MM.1S (cell line): ENCODE results near the gene RPTOR.

Experiments
- CTCF ChIP-seq: fragments of 300-600 bp; sonication (generic); IDR thresholded peaks from 2 replicates; pipeline ENCODE4 v1.5.1; 2016; ENCODE audit warnings: antibody characterized with exemption, low read length, mixed read lengths
- EZH2 ChIP-seq: fragments of 300-600 bp; sonication (generic); optimal IDR thresholded peaks from 2 replicates; pipeline ENCODE3; 2017; ENCODE audit warnings: low read depth, mild to moderate bottlenecking, antibody characterized with exemption, low read length, mixed read lengths

- TF ChIP-seq CTCF, result no peak
- TF ChIP-seq EZH2, result no peak
These were observed 60.0 kb downstream of the RPTOR start for GRCh38 chr17:80604670-80605010.
